Jurkat, Clone E6-1 (cell line): ENCODE measurements around the gene HES5. TPM values are rescaled to one million over a fixed set of nuclear protein-coding genes. Genes with fewer than 3 reads are reported as not detected.
"Not testable (repeated sequence)": the region's sequence is repeated elsewhere in the genome, so short reads cannot be mapped to it uniquely, and the experiment has no call there.

ENCODE experiments used
- DNase-seq: peaks from one replicate; pipeline ENCODE4 v3.0.0-alpha.2; 2011; ENCODE audit warnings: low read depth, low spot score
- H3K4me3 ChIP-seq: 2 replicates; pipeline ENCODE4 v1.5.1; 2011; ENCODE audit warnings: mild to moderate bottlenecking, low read length, control low read depth, moderate library complexity
- polyA plus RNA-seq: library from polyadenylated mRNA; unstranded; fragments of >200 nt; gene quantifications from one replicate; pipeline ENCODE4 v1.2.1, GENCODE V29; 2012; ENCODE audit warnings: missing spikeins; ENCODE audit not compliant: insufficient read length, insufficient read depth

HES5 gene, protein sequence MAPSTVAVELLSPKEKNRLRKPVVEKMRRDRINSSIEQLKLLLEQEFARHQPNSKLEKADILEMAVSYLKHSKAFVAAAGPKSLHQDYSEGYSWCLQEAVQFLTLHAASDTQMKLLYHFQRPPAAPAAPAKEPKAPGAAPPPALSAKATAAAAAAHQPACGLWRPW
- not detected for polyA plus RNA-seq

DNA sequence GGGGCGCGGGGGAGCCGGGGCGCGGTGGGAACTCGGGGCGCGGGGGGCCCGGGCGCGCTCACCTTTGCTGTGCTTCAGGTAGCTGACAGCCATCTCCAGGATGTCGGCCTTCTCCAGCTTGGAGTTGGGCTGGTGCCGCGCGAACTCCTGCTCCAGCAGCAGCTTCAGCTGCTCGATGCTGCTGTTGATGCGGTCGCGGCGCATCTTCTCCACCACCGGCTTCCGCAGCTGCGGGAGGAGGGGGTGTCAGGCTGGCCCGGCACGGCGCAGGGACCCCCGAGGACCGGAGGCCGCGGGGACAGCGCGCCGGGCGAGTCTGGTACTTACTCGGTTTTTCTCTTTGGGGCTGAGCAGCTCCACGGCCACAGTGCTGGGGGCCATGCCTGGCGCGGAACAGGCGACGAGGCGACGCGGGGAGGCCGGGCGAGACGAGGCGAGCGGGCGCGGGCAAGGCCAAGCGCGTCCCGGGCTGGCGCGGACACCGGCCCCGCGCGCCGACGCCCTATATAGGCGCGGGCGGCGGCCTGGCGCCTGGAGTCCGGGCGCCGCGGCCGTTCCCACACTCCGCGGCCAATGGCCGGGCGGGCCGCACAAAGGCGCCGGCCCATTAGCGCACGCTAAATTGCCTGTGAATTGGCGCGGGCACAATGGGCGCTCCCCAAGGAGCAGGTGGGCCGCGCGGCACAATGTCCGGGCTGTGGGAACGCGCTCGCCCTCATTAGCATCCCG lies at the start of gene HES5:
Gene HES5, minus strand, starts transcription at position 480 of the 729 bp plus-strand sequence. Its CDS starts 99 bp downstream, at position 381.
- no peak within 1 kb of the TSS for H3K4me3 ChIP-seq
- no peak for DNase-seq

DNA sequence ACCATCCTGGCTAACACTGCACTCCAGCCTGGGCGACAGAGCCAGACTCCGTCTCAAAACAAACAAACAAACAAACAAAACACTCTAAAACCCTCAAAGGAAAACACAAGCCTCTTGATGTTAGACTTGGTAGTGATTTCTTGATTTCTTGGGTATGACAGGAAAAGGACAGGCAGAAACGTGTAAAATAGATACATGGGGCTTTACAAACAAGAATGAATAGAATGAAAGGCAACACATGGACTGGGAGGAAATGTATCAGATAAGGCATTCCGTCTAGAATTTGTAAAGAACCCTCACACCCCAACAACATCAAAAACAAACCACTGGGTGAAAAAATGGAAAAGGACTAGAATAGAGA lies 48.7 kb upstream of the HES5 start:
- H3K4me3 ChIP-seq: no peak overlapping the region
- DNase-seq: no peak

DNA sequence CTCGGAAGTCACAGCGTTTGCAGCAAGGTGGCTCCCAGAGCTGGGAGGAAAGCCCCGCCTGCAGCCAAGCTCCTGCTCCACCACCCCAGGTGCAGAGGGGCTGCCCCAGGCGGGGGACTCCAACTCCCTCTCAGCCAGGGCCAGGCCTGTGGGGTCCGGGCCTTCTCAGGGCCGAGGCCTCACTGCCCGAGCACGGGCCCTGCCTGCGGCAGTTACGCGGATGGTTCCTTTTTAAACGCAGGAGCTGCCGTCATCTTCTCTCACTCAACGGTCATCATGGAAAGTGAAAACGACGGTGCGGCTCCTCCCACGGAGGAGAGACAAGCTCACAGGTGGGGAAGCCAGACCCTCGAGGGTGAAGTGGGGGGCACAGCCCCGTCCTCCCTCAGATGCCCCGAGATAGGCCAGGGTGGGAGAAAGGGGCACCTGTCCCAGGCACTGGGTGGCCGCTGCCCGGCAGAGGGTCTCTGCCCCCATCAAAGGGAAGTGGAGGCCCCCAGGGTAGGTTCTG lies 47.6 kb upstream of the HES5 start:
- H3K4me3 ChIP-seq, DNase-seq: not testable (repeated sequence)

DNA sequence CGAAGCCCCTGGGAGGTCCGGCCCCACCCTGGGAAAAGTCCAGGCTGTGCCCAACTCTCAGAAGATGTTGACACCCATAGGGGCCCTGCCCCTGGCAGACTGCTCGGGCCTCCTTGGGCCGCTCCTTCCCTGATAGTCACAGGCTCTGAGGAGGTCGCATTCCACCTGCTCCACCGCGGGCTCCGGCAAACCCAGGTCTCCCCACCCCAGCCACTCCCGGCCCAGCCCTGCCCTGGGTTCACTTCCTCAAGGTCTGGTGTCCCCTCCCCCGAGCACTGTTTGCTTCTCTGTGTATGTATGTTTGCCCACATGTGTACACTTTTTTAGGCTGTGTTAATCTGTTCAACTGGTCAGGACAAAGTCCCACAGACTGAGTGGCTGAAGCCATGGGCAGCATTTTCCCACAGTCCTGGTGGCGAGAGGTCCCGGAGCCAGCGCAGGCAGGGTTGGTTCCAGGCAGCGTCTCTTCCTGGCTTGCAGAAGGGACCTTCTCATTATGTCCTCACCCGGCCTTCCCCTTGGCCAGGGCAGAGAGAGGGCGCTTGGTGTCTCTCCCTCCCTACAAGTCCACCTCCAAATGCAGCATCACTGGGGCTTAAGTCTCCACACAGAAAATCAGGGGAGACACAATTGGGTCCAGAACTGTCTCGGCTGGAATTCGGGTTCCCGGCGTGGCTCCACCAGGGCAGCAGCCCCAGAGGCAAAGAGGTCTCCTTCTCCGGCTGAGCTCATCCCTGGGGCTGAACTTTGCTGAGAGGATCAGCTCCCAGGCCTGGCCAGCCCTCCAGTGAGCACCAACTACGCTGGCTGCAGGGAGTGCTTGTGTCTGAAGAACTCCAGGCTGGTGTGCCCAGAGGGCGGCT lies 46.0 kb upstream of the HES5 start:
- DNase-seq: no peak
- no peak overlapping the region for H3K4me3 ChIP-seq

DNA sequence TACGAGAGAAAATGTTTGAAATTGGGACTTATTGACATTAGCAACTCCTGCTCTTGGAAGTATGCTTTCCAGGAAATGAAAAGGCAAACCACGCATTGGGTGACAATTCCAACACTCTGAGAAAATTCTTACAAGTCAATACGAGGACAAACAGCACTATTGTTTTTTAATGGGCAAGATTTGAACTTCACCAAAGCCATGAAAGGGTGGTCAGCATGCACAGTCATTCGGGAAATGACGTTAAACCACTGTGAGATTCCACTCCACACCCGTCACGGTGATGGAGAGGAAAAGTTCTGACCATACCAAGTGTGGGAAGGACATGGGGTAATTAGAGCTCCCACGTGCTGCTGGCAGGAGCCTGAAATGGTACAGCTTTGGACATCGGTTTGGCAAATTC lies 44.3 kb upstream of the HES5 start:
- DNase-seq: no peak

DNA sequence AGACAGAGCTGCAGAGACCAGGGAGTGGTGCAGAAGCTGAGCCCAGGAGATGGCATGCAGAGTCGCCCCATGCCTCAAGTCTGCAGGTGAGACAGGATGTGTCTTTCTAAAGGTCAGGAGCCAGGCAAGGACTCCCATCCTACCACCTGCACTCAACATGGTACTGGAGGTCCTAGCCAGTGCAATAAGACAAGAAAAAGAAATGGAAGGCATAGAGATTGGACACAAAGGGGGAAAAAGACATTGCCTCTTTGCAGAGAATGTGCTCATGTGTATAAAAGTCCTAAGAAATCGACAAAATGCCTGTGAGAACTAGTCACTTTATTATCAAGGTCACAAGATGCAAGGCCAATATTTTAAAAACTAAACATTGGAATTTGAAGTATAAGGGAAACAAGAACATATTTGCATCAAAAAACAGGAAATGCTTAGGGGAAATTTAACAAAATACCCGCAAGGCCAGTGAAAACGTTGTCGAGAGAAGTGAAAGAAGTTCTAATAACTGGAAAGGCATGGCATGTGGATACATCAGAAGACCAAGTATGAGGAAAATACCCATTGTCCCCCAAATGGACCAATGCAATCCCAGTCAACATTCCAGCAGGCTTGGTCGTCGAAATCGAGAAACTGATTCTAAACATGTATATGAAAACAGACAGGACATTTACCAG lies 43.3 kb upstream of the HES5 start:
- H3K4me3 ChIP-seq: no peak overlapping the region
- DNase-seq: no peak

More for the DNA sequence above, 44.3 kb upstream of the HES5 start:
- no peak overlapping the region for H3K4me3 ChIP-seq

DNA sequence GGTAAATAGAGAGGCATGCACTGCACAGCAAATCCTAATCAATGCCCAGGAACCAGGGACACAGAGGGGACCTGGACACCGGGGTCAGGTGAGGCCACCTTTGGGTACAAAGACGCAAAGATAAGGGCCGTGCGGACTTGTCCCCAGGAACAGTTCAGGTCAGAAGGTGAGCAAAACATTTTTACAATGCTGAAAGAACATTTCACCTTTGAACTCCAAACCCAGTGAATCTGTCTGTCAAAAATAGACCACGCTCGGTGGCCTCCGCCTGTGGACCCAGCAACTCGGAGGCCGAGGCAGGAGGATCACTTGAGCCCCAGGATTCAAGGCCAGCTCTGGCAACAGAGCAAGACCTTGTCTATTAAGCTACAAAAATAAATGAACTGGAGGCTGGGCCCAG lies 41.3 kb upstream of the HES5 start:
- no peak overlapping the region for H3K4me3 ChIP-seq
- no peak for DNase-seq

DNA sequence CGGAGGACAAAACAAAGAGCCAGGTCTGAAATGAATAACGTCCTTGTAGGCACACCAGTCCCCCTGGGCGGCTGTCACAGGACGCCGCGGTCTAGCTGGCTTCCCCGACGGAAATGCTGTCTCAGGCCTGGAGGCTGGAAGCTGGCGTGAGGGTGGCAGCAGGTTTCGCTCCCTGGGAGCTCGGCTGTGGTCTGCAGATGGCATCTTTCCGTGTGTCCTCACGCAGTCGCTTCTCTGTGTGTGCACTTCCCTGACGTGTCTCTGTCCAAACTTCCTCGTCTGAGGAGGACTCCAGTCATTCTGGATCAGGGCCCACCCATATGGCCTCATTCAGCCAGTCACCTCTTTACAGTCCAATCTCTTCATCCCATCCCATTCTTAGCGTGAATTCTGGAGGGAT lies 40.3 kb upstream of the HES5 start:
- DNase-seq: no peak
- H3K4me3 ChIP-seq: no peak overlapping the region

DNA sequence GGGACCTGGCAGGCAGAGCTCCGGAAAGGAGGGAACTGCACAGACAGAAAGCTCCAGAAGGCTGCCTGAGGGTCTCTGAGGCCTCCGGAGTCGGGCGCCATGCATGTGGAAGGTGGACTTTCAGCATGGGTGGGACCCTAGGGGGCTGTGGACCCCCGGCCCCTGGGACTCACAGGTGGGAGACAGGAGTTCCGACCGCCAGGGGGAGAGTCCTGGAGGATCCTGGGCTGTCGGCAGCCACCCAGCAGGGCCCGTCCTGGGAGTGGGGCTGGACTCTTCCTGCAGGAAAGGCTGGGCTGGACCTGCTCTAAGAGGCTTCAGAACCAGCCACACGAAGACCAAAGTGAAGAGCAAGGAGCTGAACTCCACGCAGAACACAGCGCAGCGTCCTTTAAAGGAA lies 39.6 kb upstream of the HES5 start:
- not testable (repeated sequence) for DNase-seq, H3K4me3 ChIP-seq

DNA sequence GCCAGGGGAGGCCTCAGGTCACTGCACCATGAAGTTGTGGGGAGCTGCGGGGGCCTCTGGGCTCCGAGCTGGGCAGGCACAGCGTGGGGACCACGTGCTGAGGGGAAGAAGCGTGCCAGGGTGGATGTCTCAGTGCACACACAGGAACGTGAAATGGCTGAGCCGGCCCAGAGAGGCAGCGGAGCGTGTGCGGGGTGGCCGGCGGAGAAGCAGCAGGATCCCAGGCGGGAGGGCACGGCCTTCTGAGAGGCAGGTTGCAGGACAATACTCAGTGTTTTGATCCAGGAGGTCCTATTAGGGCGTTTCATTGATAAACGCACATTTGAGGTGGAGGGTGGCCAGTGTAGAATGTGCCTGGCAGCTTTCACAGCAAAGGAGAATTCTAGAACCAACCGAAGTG lies 39.0 kb upstream of the HES5 start:
- no peak for DNase-seq
- no peak overlapping the region for H3K4me3 ChIP-seq

DNA sequence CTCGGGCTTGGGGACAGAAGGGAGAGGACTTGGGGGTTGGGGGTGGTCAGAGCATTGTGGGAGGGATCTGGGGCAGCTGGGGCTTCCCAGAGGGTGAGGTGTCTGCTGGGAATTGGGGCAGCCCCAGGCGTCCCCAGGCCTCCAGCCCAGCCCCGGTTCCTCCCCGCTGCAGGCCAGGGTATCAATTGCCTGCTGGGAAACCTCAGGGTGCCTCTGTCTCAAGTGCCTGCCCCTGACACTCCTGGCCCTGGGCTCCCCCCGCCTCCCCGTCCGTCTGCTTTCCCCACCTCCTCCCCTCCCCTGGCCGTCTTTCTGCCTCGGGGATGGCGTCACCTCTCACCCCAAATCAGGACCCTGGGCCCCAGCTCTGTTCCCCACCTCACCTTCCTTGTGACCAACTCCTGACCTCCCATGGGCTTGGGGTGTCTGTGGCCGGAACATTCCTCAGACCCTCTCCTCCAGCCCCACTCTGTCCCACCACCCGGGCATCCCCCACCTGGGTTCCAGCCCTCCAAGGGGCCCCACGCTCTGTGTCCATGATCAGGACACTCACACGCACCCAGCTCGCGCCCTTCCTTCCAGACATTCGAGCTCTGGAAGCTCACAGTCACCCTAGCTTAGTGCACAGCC lies 38.2 kb upstream of the HES5 start:
- H3K4me3 ChIP-seq, DNase-seq: not testable (repeated sequence)

DNA sequence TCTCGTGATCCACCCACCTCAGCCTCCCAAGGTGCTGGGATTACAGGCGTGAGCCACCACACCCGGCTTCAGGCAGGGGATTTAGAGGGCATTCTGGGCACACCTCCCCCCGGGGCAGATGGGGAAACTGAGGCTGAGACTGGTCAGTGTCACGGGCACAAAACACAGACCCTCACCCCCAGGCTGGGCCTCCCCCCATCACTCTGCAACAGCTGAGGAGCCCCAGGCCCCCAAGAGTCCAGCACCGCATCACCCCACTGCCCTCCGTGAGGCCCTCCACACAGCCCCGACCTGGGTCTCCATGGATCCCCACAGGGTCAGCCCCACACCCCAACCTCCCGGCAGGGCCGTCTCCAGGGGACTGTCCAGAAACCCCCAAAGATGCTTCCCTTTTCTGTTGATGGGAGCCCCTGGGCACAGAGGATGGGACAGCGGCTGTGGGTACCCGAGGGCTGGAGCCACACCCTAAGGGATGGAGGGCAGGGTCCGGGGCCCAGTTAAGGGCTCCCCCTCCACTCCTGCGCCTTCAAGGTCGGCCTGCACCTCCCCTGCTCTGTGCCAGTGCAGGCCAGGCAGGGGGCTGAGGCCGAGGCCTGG lies 37.1 kb upstream of the HES5 start:
- H3K4me3 ChIP-seq: no peak overlapping the region
- no peak for DNase-seq

DNA sequence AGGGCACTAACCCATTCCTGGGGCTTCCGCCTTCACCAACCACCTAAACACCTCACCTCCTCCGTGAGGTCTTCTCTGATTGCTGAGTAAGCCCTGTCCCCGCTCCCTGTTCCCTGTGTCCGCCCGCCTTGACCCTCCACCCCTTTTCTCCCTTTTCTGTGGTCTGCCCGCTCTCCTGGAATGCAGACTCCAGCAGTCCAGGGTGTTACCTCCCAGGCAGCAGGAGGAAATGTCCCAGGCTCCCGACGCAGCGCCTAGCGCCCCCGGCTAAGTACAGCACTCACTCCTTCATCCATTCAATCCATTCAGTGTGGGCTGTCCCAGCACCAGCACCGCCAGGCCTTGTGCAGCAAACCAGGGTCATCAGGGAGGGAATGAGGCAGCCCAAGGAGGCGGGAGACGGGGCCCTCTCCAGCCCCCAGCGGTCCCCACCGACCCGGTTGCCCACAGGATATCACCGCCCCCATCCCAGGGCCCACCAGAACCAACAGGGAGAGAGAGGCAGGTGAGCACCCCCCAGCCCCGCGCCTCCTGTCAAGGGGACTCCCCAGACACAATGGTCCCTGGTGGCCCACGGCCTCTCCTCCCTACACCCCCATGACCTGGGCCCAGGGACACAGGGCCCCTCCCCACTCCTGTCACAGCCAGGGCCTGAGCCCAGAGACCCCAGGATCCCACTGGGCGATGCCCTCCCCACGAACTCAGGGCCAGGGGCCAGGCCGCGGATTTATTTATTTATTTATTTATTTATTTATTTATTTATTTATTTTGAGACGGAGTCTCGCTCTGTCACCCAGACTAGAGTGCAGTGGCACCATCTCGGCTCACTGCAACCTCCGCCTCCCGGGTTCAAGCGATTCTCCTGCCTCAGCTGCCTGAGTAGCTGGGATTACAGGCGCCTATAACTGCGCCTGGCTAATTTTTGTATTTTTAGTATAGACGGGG lies 36.3 kb upstream of the HES5 start:
- no peak overlapping the region for H3K4me3 ChIP-seq
- no peak for DNase-seq

DNA sequence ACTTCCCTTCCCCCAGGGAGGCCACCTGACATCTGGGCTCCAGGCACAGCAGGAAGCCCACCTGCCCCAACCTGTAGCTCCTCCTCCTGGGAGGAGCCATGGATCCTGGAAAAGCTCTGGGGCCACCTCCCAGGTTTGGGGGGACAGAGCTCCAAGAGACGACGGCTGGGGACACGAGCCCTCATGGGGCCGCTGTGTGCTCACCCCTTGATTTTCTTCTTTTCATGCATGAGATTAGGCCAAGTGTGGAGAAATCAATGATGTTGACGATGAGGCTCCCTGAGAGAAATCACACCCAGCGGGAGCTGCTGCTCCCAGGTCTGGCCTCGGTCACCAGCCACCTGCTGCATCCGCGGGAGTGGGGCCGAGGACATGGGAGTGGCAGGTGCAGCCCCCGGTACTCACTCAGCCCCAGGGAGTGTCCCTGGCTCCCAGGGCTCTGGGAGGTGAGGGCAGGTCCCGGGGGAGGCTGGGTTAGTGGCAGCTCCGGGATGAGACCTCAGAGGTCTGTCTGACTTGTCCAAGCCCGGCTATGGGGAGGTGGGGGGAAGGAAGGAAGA lies 34.8 kb upstream of the HES5 start:
- DNase-seq: no peak
- no peak overlapping the region for H3K4me3 ChIP-seq

DNA sequence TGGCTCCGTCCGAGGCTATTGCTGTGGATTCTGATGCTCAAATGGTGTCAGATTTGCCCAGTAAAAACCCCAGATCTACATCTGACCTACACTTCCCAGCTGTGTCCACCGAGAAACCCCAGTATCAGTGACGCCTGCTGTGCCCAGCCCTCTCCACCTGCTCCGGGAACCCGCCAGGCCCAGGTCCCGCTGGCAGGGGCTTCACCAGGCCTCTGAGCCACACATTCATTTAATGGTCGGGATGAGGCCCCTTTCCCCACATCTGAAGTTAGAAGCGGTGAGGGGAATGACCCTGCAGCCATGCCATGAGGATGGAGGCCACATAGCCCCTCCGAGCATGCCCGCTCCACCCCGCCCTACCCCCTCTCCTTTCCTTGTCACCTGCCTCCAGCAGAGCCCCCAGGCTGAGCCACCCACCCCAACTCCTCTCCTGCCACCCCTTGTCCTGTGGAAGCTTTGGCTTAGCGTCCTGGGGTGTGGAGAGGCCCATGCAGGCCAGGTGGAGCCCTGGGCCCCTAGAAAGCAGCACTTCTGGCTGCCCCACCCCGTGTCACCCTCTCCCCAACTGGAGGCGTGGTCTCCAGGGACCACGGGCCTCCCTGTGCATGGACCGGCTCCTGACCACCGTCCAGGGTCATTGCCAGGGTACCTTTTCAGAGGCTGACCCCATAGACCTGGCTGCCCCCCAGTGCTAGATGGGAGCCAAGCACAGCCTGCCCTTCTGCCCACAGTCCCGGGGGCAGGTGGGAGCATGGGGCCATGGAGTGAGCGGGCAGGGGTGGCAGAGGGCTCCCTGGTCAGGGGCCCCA lies 34.1 kb upstream of the HES5 start:
- no peak for DNase-seq

DNA sequence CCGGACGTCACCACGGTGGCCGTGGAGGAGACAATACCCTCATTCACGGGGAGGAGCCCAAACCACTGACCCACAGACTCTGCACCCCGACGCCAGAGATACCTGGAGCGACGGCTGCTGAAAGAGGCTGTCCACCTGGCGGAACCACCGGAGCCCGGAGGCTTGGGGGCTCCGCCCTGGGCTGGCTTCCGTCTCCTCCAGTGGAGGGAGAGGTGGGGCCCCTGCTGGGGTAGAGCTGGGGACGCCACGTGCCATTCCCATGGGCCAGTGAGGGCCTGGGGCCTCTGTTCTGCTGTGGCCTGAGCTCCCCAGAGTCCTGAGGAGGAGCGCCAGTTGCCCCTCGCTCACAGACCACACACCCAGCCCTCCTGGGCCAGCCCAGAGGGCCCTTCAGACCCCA lies 33.1 kb upstream of the HES5 start:
- H3K4me3 ChIP-seq: no peak overlapping the region
- DNase-seq: no peak

More for the DNA sequence above, 34.1 kb upstream of the HES5 start:
- H3K4me3 ChIP-seq: no peak overlapping the region
